HG03039 (cell line): ENCODE data around the gene LIMS2.

Experiments used
- ATAC-seq: cut with Tn5 transposase; IDR thresholded peaks from one replicate; pipeline ENCODE4 v1.9.1; 2021; ENCODE audit warnings: mild to moderate bottlenecking, moderate library complexity; ENCODE audit not compliant: unreplicated experiment

LIMS2 gene

GRCh38 chr2:127647242-127648190 is 27.8 kb downstream of the LIMS2 start:
- ATAC-seq, result no peak

- ATAC-seq, result no peak
Measured at GRCh38 chr2:127646487-127647241, 28.7 kb downstream of the LIMS2 start.

GRCh38 chr2:127645395-127646291 is 29.7 kb downstream of the LIMS2 start, which contains the start of gene GPR17:
GPR17 (plus strand) TSS chr2:127646153; CDS start chr2:127650736, 4,583 bp downstream.
- no peak for ATAC-seq

- ATAC-seq, result no peak
Measured at GRCh38 chr2:127645026-127645394, 30.3 kb downstream of the LIMS2 start.

GRCh38 chr2:127644066-127645025 is 31.0 kb downstream of the LIMS2 start:
- no peak for ATAC-seq

- no peak for ATAC-seq
Measured at GRCh38 chr2:127643439-127644065, 31.8 kb downstream of the LIMS2 start.

GRCh38 chr2:127642706-127643438 is 32.5 kb downstream of the LIMS2 start:
- ATAC-seq, result no peak

- ATAC-seq, result no peak
Measured at GRCh38 chr2:127641846-127642507, 33.4 kb downstream of the LIMS2 start.

GRCh38 chr2:127641133-127641532 is 34.2 kb downstream of the LIMS2 start:
- no peak for ATAC-seq

- no peak for ATAC-seq
Measured at GRCh38 chr2:127640082-127641072, 35.0 kb downstream of the LIMS2 start.

GRCh38 chr2:127639111-127639474 is 36.2 kb downstream of the LIMS2 start:
- ATAC-seq, result no peak

GRCh38 chr2:127638361-127639110 is 36.8 kb downstream of the LIMS2 start:
- no peak for ATAC-seq

GRCh38 chr2:127637725-127638252 is 37.5 kb downstream of the LIMS2 start:
- no peak for ATAC-seq

GRCh38 chr2:127637236-127637630 is 38.1 kb downstream of the LIMS2 start:
- ATAC-seq, result no peak

GRCh38 chr2:127636248-127637235 is 38.8 kb downstream of the LIMS2 start:
- no peak for ATAC-seq
